PFSK-1 (cell line): ENCODE results near the gene ZCCHC17.
A peak's percentile ranks its signal among the peaks of the same experiment; 100 is the strongest.

Experiments used
- FOXP2 ChIP-seq: optimal IDR thresholded peaks from 2 replicates; pipeline ENCODE3; 2011; ENCODE audit warnings: borderline replicate concordance, control low read depth, inconsistent platforms; ENCODE audit not compliant: insufficient read depth; ENCODE audit errors: extremely low read length, extremely low read depth
- POLR2AphosphoS5 ChIP-seq: IDR thresholded peaks from 2 replicates; pipeline ENCODE4 v1.6.1; 2012; ENCODE audit warnings: low read depth, mild to moderate bottlenecking, control low read depth, low read length, moderate library complexity
- REST ChIP-seq, 2 experiments: IDR thresholded peaks; 2 replicates each; pipeline versions ENCODE4 v1.6.1 to v1.8.0; 2011 to 2012; ENCODE audit warnings: low read depth in 2 of 2, low read length in 2 of 2, control low read depth in 1 of 2, inconsistent platforms in 1 of 2, mild to moderate bottlenecking in 1 of 2, moderate library complexity in 1 of 2; ENCODE audit not compliant: insufficient read depth in 1 of 2
- SIN3A ChIP-seq: IDR thresholded peaks from 2 replicates; pipeline ENCODE4 v1.6.1; 2012; ENCODE audit warnings: mild to moderate bottlenecking, low read length, moderate library complexity, borderline replicate concordance; ENCODE audit not compliant: insufficient read depth
- TAF1 ChIP-seq: IDR thresholded peaks from 2 replicates; pipeline ENCODE4 v1.6.1; 2012; ENCODE audit warnings: low read length, control low read depth, borderline replicate concordance; ENCODE audit not compliant: insufficient read depth

ZCCHC17 gene

GRCh38 chr1:31413405-31414001 is 116.7 kb downstream of the ZCCHC17 start:
- 0 out of 4 replicates have a peak, but pooled peaks of 1 of the 2 experiments have one; percentile 23 for TF ChIP-seq REST (IDR thresholded peaks at IDR 0.05; ENCODE audit: insufficient read depth in 1 of 2, low read depth in 2 of 2, low read length in 2 of 2)
- peak; percentile 43; the same call in 1 of the 2 replicates for TF ChIP-seq POLR2AphosphoS5
- TF ChIP-seq SIN3A: no peak
- TF ChIP-seq TAF1: peak; percentile 62; the same call in 1 of the 2 replicates
- no peak for TF ChIP-seq FOXP2
